Caco-2 (cell line): ENCODE results near the gene NLRP1. TPM values are rescaled to one million over a fixed set of nuclear protein-coding genes. Genes with fewer than 3 reads are reported as not detected.

ENCODE experiments used
- BruUV-seq: library from RNA; stranded (reverse); fragments of 400-500 nt; replicated peaks from 2 replicates; lab custom pipeline; 2021; lab: Mats Ljungman, UMichigan
- CTCF ChIA-PET: fragments of 300-600 bp; sonication (Branson Sonifier 250); formaldehyde crosslinking; loops from one replicate; lab custom pipeline; 2022; ENCODE audit warnings: antibody characterized with exemption; lab: Charles Lee
- POLR2A ChIA-PET: fragments of 300-600 bp; sonication (Branson Sonifier 250); formaldehyde crosslinking; loops from one replicate; lab custom pipeline; 2022; ENCODE audit warnings: antibody characterized with exemption; lab: Charles Lee
- DNase-seq, 2 experiments: peaks; one replicate each; pipeline versions ENCODE4 v3.0.0 to v3.0.0-alpha.2; 2020 to 2022
- H3K27me3 ChIP-seq: replicated peaks from 2 replicates; pipeline ENCODE4 v1.6.0; 2011; ENCODE audit warnings: low read length; ENCODE audit not compliant: control insufficient read depth, insufficient read depth
- H3K36me3 ChIP-seq: 2 replicates; pipeline ENCODE4 v1.5.1; 2011; ENCODE audit warnings: low read length; ENCODE audit not compliant: control insufficient read depth, insufficient read depth
- H3K4me1 ChIP-seq: fragments of 250-450 bp; sonication (Bioruptor Pico); 2 replicates; pipeline ENCODE4 v1.5.1; 2020; ENCODE audit warnings: mild to moderate bottlenecking
- H3K4me3 ChIP-seq: 2 replicates; pipeline ENCODE4 v1.5.1; 2011; ENCODE audit warnings: low read depth, mild to moderate bottlenecking, control low read depth, low read length
- H3K9me3 ChIP-seq: fragments of 250-450 bp; sonication (Bioruptor Pico); 2 replicates; pipeline ENCODE4 v1.5.1; 2020; ENCODE audit warnings: mild to moderate bottlenecking, moderate library complexity
- H3K27ac Mint-ChIP-seq: one replicate; pipeline ENCODE4 v1.8.0; 2022; ENCODE audit warnings: mixed read lengths; ENCODE audit not compliant: unreplicated experiment
- H3K27me3 Mint-ChIP-seq: one replicate; pipeline ENCODE4 v1.8.0; 2022; ENCODE audit warnings: mixed read lengths; ENCODE audit not compliant: insufficient read depth, unreplicated experiment
- H3K36me3 Mint-ChIP-seq: one replicate; pipeline ENCODE4 v1.8.0; 2022; ENCODE audit warnings: mild to moderate bottlenecking, mixed read lengths; ENCODE audit not compliant: insufficient read depth, unreplicated experiment
- H3K4me1 Mint-ChIP-seq: one replicate; pipeline ENCODE4 v1.8.0; 2022; ENCODE audit warnings: low read depth, mixed read lengths; ENCODE audit not compliant: unreplicated experiment
- H3K4me3 Mint-ChIP-seq: one replicate; pipeline ENCODE4 v1.8.0; 2022; ENCODE audit warnings: mild to moderate bottlenecking, moderate library complexity, mixed read lengths; ENCODE audit not compliant: unreplicated experiment
- H3K9me3 Mint-ChIP-seq: one replicate; pipeline ENCODE4 v1.8.0; 2022; ENCODE audit warnings: mixed read lengths; ENCODE audit not compliant: unreplicated experiment
- CTCF ChIP-seq, 2 experiments: fragments of 200-600 bp in 1 of 2; IDR thresholded peaks; 1 replicate in 1 of 2; 2 replicates in 1 of 2; pipeline versions ENCODE4 v1.5.1 to v1.8.0; 2011 to 2022; ENCODE audit warnings: antibody characterized with exemption in 1 of 2, control low read depth in 1 of 2, inconsistent platforms in 1 of 2, low read depth in 1 of 2, low read length in 1 of 2, mild to moderate bottlenecking in 1 of 2, moderate library complexity in 1 of 2; ENCODE audit not compliant: insufficient read depth in 1 of 2, severe bottlenecking in 1 of 2, unreplicated experiment in 1 of 2
- intact Hi-C: fragments of 100-400 bp; cut with micrococcal nuclease; formaldehyde crosslinking; loops from one replicate; pipeline ENCODE4 v1.10.0; 2022; ENCODE audit not compliant: unreplicated experiment
- total RNA-seq: library from RNA; stranded (reverse); gene quantifications from 2 replicates; pipeline ENCODE4 v1.2.3, GENCODE V29; 2022

The NLRP1 gene
- total RNA-seq, 1 experiment from 2014 or later, result 0.09 TPM

DNA sequence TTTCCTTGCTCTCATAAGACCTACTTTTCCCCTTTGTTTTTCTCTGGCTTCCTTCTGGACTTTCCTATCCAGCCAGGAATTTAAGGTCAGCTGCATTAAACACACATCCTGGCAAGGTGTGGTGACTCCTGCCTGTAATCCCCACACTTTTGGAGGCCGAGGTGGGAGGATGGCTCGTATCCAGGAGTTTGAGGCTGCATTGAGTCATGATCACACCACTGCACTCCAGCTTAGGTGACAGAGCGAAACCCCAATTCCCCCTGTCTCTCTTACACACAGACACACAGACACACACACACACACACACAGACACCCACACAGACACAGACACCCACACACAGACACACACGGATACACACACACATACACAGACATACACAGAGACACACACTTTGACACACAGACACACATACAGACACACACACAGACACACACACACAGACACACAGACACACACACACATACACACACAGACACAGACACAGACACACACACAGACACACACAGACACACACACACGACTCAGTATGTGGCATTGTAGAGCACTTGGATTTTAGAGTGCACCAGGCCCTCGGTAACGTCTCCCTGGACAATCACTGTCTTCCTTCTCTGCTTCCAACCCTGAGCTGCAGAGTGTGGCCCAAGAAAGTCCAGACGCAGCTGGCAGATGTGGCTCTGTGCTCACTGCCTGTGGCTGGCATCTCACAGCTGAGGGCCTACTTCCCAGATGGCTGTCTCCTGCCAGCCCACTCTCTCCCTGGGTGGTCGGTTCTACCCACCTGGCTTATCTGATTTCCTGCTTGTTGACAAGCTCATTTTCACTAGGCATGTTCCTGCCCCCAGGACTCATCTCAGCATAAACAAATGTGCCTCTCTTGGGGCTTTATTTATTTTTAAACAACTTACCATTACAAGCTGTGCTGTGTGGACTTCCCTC, 39.0 kb downstream of the NLRP1 start:
- no TSS peak for BruUV-seq
- Histone ChIP-seq H3K27me3 (no peaks in the 10 kb centered on the region), H3K4me3 (no peak overlapping the region), H3K36me3 (no peaks in the 10 kb centered on the region), H3K4me1 (no peaks in the 10 kb centered on the region), H3K9me3 (no peaks in the 10 kb centered on the region)
- no peak for TF ChIP-seq CTCF (IDR thresholded peaks at IDR 0.05; ENCODE audit: insufficient read depth in 1 of 2, low read depth in 1 of 2, low read length in 1 of 2, severe bottlenecking in 1 of 2, unreplicated experiment in 1 of 2)
- Mint-ChIP-seq H3K27me3 (peaks cover 16% of the 10 kb centered on the region), H3K27ac (no peak overlapping the region), H3K4me1 (no peaks in the 10 kb centered on the region), H3K9me3 (no peaks in the 10 kb centered on the region), H3K4me3 (no peak overlapping the region), H3K36me3 (no peaks in the 10 kb centered on the region)
- no peak for DNase-seq
- CTCF ChIA-PET, result no interaction called here
- intact Hi-C loops, result no loop called here
- POLR2A ChIA-PET, result no interaction called here

- Mint-ChIP-seq H3K27me3 (peaks cover 16% of the 10 kb centered on the region), H3K4me1 (no peaks in the 10 kb centered on the region), H3K27ac (no peak overlapping the region), H3K36me3 (no peaks in the 10 kb centered on the region), H3K9me3 (no peaks in the 10 kb centered on the region), H3K4me3 (no peak overlapping the region)
- no peak overlapping the region for H3K4me3 ChIP-seq
- no peaks in the 10 kb centered on the region for H3K36me3 ChIP-seq
- POLR2A ChIA-PET, result no interaction called here
- CTCF ChIA-PET, result no interaction called here
- DNase-seq, result no peak
- H3K27me3 ChIP-seq, result no peaks in the 10 kb centered on the region
- no TSS peak for BruUV-seq
- H3K9me3 ChIP-seq, result no peaks in the 10 kb centered on the region
- intact Hi-C loops, result no loop called here
- no peak for TF ChIP-seq CTCF (IDR thresholded peaks at IDR 0.05; ENCODE audit: insufficient read depth in 1 of 2, low read depth in 1 of 2, low read length in 1 of 2, severe bottlenecking in 1 of 2, unreplicated experiment in 1 of 2)
- H3K4me1 ChIP-seq, result no peaks in the 10 kb centered on the region
These were observed 40.2 kb downstream of the NLRP1 start for GRCh38 chr17:5544115-5544514.

DNA sequence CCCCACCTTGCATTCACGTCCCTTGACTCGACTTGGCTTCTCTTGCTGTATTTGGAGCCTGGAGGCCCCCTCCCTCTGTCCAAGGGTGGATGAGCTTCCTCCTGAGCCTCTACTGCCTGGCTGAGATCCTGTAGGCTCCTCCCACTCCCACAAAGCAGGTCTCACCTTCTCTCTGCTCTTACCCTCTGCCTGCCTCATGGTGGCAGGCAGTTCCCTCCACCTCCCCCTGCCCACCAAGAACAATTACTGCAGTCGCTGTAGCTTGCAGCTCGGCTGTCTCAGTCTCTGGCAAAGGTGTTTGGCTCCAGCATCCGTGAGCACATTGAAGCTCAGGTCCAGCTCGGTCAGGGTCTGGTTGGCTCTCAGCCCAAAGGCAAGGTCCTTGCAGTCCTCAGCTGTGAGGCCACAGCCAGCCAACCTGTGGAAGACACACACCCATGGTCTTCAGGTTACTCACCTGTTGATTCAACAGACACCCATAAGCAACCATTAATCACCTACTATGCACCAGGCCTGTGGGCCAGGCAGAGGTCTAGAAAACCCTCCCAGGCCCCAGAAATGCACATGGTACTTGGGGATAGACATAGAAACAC, 42.6 kb downstream of the NLRP1 start:
- Histone ChIP-seq H3K36me3 (no peaks in the 10 kb centered on the region), H3K9me3 (no peaks in the 10 kb centered on the region), H3K4me3 (no peak overlapping the region), H3K4me1 (no peaks in the 10 kb centered on the region), H3K27me3 (no peaks in the 10 kb centered on the region)
- ChIA-PET CTCF (interaction anchor here (0.6 to 0.7 kb wide), 2 partner anchors 56 to 611 kb away, joined by 3 to 5 read pairs; partner anchors contain the start of gene DERL2), POLR2A (no interaction called here)
- DNase-seq, result no peak
- Mint-ChIP-seq H3K9me3 (no peaks in the 10 kb centered on the region), H3K36me3 (no peaks in the 10 kb centered on the region), H3K4me3 (no peak overlapping the region), H3K4me1 (no peaks in the 10 kb centered on the region), H3K27ac (no peak overlapping the region), H3K27me3 (peaks cover 6% of the 10 kb centered on the region)
- no TSS peak for BruUV-seq
- TF ChIP-seq CTCF (IDR thresholded peaks at IDR 0.05; ENCODE audit: insufficient read depth in 1 of 2, low read depth in 1 of 2, low read length in 1 of 2, severe bottlenecking in 1 of 2, unreplicated experiment in 1 of 2), result no peak
- intact Hi-C loops, result no loop called here
